Mammary epithelial cell (primary cell): ENCODE data around the gene MMP24.

Source experiments
- CTCF ChIP-seq, 2 donors: IDR thresholded peaks in 1 of 2; conservative IDR thresholded peaks in 1 of 2; 2 replicates each; pipeline ENCODE4 v1.5.1; 2011 to 2012; ENCODE audit warnings: inconsistent platforms in 2 of 2, low read length in 2 of 2, mild to moderate bottlenecking in 2 of 2, control low read depth in 1 of 2, low read depth in 1 of 2; ENCODE audit not compliant: insufficient read depth in 1 of 2; ENCODE audit errors: extremely low read depth in 1 of 2
- EZH2 ChIP-seq: IDR thresholded peaks from 2 replicates; pipeline ENCODE4 v1.6.1; 2012; ENCODE audit warnings: low read length, inconsistent platforms, borderline replicate concordance

- TF ChIP-seq CTCF (conservative IDR thresholded peaks at IDR 0.05 in 1 of 2, IDR thresholded peaks at IDR 0.05 in 1 of 2; ENCODE audit: extremely low read depth in 1 of 2, insufficient read depth in 1 of 2, low read depth in 1 of 2, low read length in 2 of 2) = no peak
- no peak for TF ChIP-seq EZH2
Measured at GRCh38 chr20:35260426-35260825, 33.9 kb downstream of the MMP24 start.
